A549 (cell line): Measurements from ENCODE around the gene NUDT7. TPM values are rescaled to one million over a fixed set of nuclear protein-coding genes. Genes with fewer than 3 reads are reported as not detected.

ENCODE experiments used
- ATAC-seq, 2 experiments: fragments of 200-7000 bp in 1 of 2; fragments of >200 bp in 1 of 2; cut with Nextera tagmentation in 1 of 2; cut with Tn5 transposase in 1 of 2; 3 replicates each; pipeline versions ENCODE4 v1.8.0 to v1.9.1; 2018 to 2020; ENCODE audit warnings: mild to moderate bottlenecking in 1 of 2, moderate library complexity in 1 of 2
- CTCF ChIA-PET: fragments of 300-600 bp; sonication (Branson Sonifier 250); formaldehyde crosslinking; extraction: SDS; loops from one replicate; lab custom pipeline; 2021; ENCODE audit warnings: antibody characterized with exemption, inconsistent platforms; lab: Yijun Ruan, JAX
- POLR2A ChIA-PET: fragments of 350-600 bp; formaldehyde crosslinking; extraction: SDS; loops from one replicate; lab custom pipeline; 2021; ENCODE audit warnings: antibody characterized with exemption, inconsistent platforms; lab: Yijun Ruan, JAX
- DNase-seq, 2 experiments: peaks; one replicate each; pipeline versions ENCODE4 v3.0.0 to v3.0.0-alpha.2; 2011 to 2016; ENCODE audit warnings: low read depth in 1 of 2, low spot score in 1 of 2
- FAIRE-seq: peaks from 2 replicates; lab custom pipeline; 2011; peaks lifted over from hg19 to GRCh38; lab: Jason Lieb, UNC
- H3K27ac ChIP-seq, 2 experiments: fragments of >200 bp; sonication (Bioruptor Twin); formaldehyde crosslinking; 3 replicates each; pipeline ENCODE4 v1.5.1; 2016 to 2017
- H3K4me1 ChIP-seq: fragments of >200 bp; sonication (Bioruptor Twin); formaldehyde crosslinking; 3 replicates; pipeline ENCODE4 v1.6.1; 2016
- H3K4me2 ChIP-seq: fragments of >200 bp; sonication (Bioruptor Twin); formaldehyde crosslinking; 3 replicates; pipeline ENCODE4 v1.6.1; 2016
- H3K4me3 ChIP-seq: fragments of >200 bp; sonication (Bioruptor Twin); formaldehyde crosslinking; 3 replicates; pipeline ENCODE4 v1.5.1; 2016
- H3K9me3 ChIP-seq: fragments of >200 bp; sonication (Bioruptor Twin); formaldehyde crosslinking; 3 replicates; pipeline ENCODE4 v1.6.1; 2016
- ATOH8 ChIP-seq: fragments of 250-450 bp; sonication (Bioruptor Pico); IDR thresholded peaks from 2 replicates; pipeline ENCODE4 v1.5.0; 2020; ENCODE audit warnings: low read depth, mild to moderate bottlenecking, moderate library complexity
- BCL3 ChIP-seq: fragments of >200 bp; sonication (Bioruptor Twin); formaldehyde crosslinking; IDR thresholded peaks from 3 replicates; pipeline ENCODE4 v1.6.1; 2016
- BHLHE40 ChIP-seq: IDR thresholded peaks from 2 replicates; pipeline ENCODE4 v1.6.1; 2012; ENCODE audit warnings: low read depth, low read length, inconsistent platforms
- E2F6 ChIP-seq: IDR thresholded peaks from 2 replicates; pipeline ENCODE4 v1.6.1; 2012; ENCODE audit warnings: low read depth, borderline replicate concordance
- ELK1 ChIP-seq: fragments of 150-350 bp; IDR thresholded peaks from 2 replicates; pipeline ENCODE4 v1.6.1; 2014; ENCODE audit warnings: low read depth, mild to moderate bottlenecking, low read length
- ESRRA ChIP-seq: fragments of 150-350 bp; IDR thresholded peaks from 2 replicates; pipeline ENCODE4 v1.6.1; 2014; ENCODE audit warnings: mild to moderate bottlenecking, low read length, borderline replicate concordance
- FOXS1 ChIP-seq: fragments of 250-450 bp; sonication (Bioruptor Pico); IDR thresholded peaks from 2 replicates; pipeline ENCODE4 v1.5.0; 2020; ENCODE audit warnings: mild to moderate bottlenecking, moderate library complexity
- HOXB5 ChIP-seq: fragments of 250-450 bp; sonication (Bioruptor Pico); IDR thresholded peaks from 2 replicates; pipeline ENCODE4 v1.5.0; 2020; ENCODE audit warnings: mild to moderate bottlenecking, moderate library complexity
- KDM1A ChIP-seq: fragments of 200-600 bp; sonication (generic); IDR thresholded peaks from 2 replicates; pipeline ENCODE4 v1.6.1; 2016; ENCODE audit warnings: low read depth, mild to moderate bottlenecking
- KDM5A ChIP-seq: fragments of 200-600 bp; sonication (generic); IDR thresholded peaks from 2 replicates; pipeline ENCODE4 v1.6.1; 2016; ENCODE audit warnings: antibody characterized with exemption, mild to moderate bottlenecking
- MAFK ChIP-seq: fragments of 450-650 bp; IDR thresholded peaks from 2 replicates; pipeline ENCODE4 v1.6.1; 2014; ENCODE audit not compliant: partially characterized antibody
- NPAS2 ChIP-seq: fragments of 250-450 bp; sonication (Bioruptor Pico); IDR thresholded peaks from 2 replicates; pipeline ENCODE4 v1.8.0; 2022; ENCODE audit warnings: mild to moderate bottlenecking, moderate library complexity, borderline replicate concordance
- PHF8 ChIP-seq: fragments of 200-600 bp; sonication (generic); IDR thresholded peaks from 2 replicates; pipeline ENCODE4 v1.6.1; 2016; ENCODE audit warnings: low read depth, mild to moderate bottlenecking, antibody characterized with exemption, moderate library complexity, borderline replicate concordance
- POLR2A ChIP-seq: IDR thresholded peaks from 2 replicates; pipeline ENCODE4 v1.6.1; 2012; ENCODE audit warnings: mild to moderate bottlenecking, low read length
- POLR2AphosphoS2 ChIP-seq: conservative IDR thresholded peaks from 2 replicates; pipeline ENCODE4 v1.6.1; 2012; ENCODE audit warnings: low read length, improper control_type of control experiment, inconsistent platforms
- RAD21 ChIP-seq, 2 experiments: fragments of >200 bp in 1 of 2; sonication (Bioruptor Twin) in 1 of 2; formaldehyde crosslinking in 1 of 2; IDR thresholded peaks in 1 of 2; conservative IDR thresholded peaks in 1 of 2; 2 replicates in 1 of 2; 3 replicates in 1 of 2; pipeline ENCODE4 v1.6.1; 2012 to 2018; ENCODE audit warnings: inconsistent platforms in 1 of 2
- RARB ChIP-seq: fragments of 250-450 bp; sonication (Bioruptor Pico); IDR thresholded peaks from 2 replicates; pipeline ENCODE4 v1.8.0; 2021; ENCODE audit warnings: mild to moderate bottlenecking, moderate library complexity
- RCOR1 ChIP-seq: fragments of 150-350 bp; IDR thresholded peaks from 2 replicates; pipeline ENCODE4 v1.6.1; 2014; ENCODE audit warnings: antibody characterized with exemption, low read length, low read depth
- REST ChIP-seq: fragments of 200-600 bp; sonication (generic); IDR thresholded peaks from 2 replicates; pipeline ENCODE4 v1.6.1; 2016; ENCODE audit warnings: antibody characterized with exemption, mild to moderate bottlenecking, moderate library complexity
- ZC3H11A ChIP-seq: fragments of 450-650 bp; IDR thresholded peaks from 2 replicates; pipeline ENCODE4 v1.6.1; 2014; ENCODE audit warnings: antibody characterized with exemption, mild to moderate bottlenecking
- ZFP36 ChIP-seq: fragments of 450-650 bp; IDR thresholded peaks from 2 replicates; pipeline ENCODE4 v1.6.1; 2014; ENCODE audit warnings: borderline replicate concordance; ENCODE audit not compliant: partially characterized antibody
- ZSCAN20 ChIP-seq: fragments of 250-450 bp; sonication (Bioruptor Pico); IDR thresholded peaks from 2 replicates; pipeline ENCODE4 v1.8.0; 2022; ENCODE audit warnings: mild to moderate bottlenecking, moderate library complexity
- WGBS: methylation state at CpG from one replicate; pipeline ENCODE4 v1.1.6; 2017; ENCODE audit errors: missing lambda C conversion rate; 5-methylcytosine and 5-hydroxymethylcytosine counted together
- polyA plus RNA-seq, 4 experiments: library from polyadenylated mRNA; depleted of rRNA in 3 of 4; stranded (reverse); fragments of >200 nt; fragmentation: RNase III in 1 of 4; extraction: RNeasy Plus Mini Kit Qiagen cat#74134 plus additional on column Dnase treatment in 1 of 4; gene quantifications; 2 replicates in 3 of 4; 3 replicates in 1 of 4; pipeline ENCODE4 v1.2.3, GENCODE V29; 2011 to 2017
- TF ChIP-seq, protein P1 (sequence below): fragments of 450-650 bp; IDR thresholded peaks from 2 replicates; pipeline ENCODE4 v1.6.1; 2014; ENCODE audit warnings: antibody characterized with exemption
- TF ChIP-seq, protein P2 (sequence below): fragments of 250-450 bp; sonication (Bioruptor Pico); IDR thresholded peaks from 2 replicates; pipeline ENCODE4 v1.5.0; 2021; ENCODE audit warnings: mild to moderate bottlenecking, moderate library complexity, borderline replicate concordance

The NUDT7 gene
- polyA plus RNA-seq, 2 of the 4 experiments (the other 2 are of a cell fraction) = 6.9 to 19.8 TPM

GRCh38 chr16:77682586-77682985 is 39.7 kb upstream of the NUDT7 start:
- Histone ChIP-seq H3K4me3 (no peak overlapping the region), H3K9me3 (no peaks in the 10 kb centered on the region), H3K4me2 (no peak overlapping the region), H3K27ac (no peak overlapping the region), H3K4me1 (no peaks in the 10 kb centered on the region)
- CTCF ChIA-PET = interaction anchor here (1.2 to 2.1 kb wide), 2 partner anchors 21 to 23 kb away, joined by 4 to 5 read pairs; no protein-coding TSS in a partner anchor
- TF ChIP-seq RARB (CRISPR knock-in tag) = no peak
- no peak for TF ChIP-seq BHLHE40
- TF ChIP-seq ELK1 = no peak
- no peak for TF ChIP-seq POLR2A
- TF ChIP-seq BCL3 = no peak
- TF ChIP-seq ATOH8 = no peak
- TF ChIP-seq KDM1A = no peak
- no peak for TF ChIP-seq ESRRA
- no peak for TF ChIP-seq PHF8
- TF ChIP-seq E2F6 = no peak
- TF ChIP-seq, protein P1, sequence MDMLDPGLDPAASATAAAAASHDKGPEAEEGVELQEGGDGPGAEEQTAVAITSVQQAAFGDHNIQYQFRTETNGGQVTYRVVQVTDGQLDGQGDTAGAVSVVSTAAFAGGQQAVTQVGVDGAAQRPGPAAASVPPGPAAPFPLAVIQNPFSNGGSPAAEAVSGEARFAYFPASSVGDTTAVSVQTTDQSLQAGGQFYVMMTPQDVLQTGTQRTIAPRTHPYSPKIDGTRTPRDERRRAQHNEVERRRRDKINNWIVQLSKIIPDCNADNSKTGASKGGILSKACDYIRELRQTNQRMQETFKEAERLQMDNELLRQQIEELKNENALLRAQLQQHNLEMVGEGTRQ = no peak
- no peak for TF ChIP-seq HOXB5 (CRISPR knock-in tag)
- TF ChIP-seq FOXS1 (CRISPR knock-in tag) = no peak
- no peak for TF ChIP-seq ZC3H11A
- TF ChIP-seq POLR2AphosphoS2 = no peak
- no peak for TF ChIP-seq ZFP36
- DNase-seq (no peak), FAIRE-seq (no peak), ATAC-seq (no peak)
- 44% methylated on average over 10 of the region's 10 CpGs for WGBS
- POLR2A ChIA-PET = no interaction called here

DNA sequence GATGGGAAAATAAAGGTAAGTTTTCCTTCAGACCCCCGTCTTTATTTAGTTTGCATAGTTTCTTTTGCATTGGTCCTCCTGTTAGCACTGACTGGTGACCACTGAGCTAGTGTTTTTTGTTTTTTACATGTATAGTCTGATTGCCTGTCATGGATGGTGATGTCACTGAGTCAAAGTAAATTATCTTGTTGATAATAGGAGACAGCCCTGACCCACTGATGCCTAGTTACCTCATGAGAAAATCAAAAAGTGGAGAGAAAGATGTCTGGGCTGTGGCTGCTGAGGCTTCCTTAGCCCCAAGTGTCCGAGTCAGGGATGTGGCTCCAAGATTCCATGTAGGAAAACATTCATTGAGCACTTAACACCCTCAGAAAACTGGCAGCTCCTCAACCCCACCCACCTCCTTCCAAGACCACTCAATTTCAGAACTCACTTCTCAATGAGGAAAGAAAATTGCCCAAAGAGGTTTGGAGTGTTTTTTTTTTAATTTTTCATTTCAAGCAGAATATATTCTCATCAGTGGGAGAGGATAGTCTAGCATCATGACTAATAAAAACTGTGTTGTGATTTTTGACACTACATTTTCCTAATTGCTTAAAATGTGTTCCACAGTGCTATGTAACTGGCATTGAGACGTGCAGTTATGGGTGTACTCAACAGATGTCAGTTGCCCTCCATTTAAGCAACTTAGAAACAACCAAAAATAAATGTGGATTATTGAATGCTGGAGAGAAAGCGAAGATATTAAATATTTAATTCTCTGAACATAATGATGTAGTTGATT is 38.7 kb upstream of the NUDT7 start:
- ATAC-seq (no peak), DNase-seq (no peak), FAIRE-seq (no peak)
- WGBS = 10% methylated on average over 4 of the region's 4 CpGs
- Histone ChIP-seq H3K4me2 (no peak overlapping the region), H3K27ac (no peak overlapping the region), H3K4me3 (no peak overlapping the region), H3K9me3 (no peaks in the 10 kb centered on the region), H3K4me1 (no peaks in the 10 kb centered on the region)
- ChIA-PET POLR2A (no interaction called here), CTCF (interaction anchor here (0.6 to 1.0 kb wide), 5 partner anchors 9 to 416 kb away, joined by 3 to 5 read pairs (median 3); partner anchors contain the start of gene WWOX)
- TF ChIP-seq MAFK (no peak), ZFP36 (no peak), ELK1 (no peak), ZSCAN20 (CRISPR knock-in tag) (no peak), REST (no peak), RCOR1 (no peak), RAD21 (conservative IDR thresholded peaks at IDR 0.05 in 1 of 2, IDR thresholded peaks at IDR 0.05 in 1 of 2) (no peak), POLR2A (no peak), NPAS2 (CRISPR knock-in tag) (no peak), KDM5A (no peak)
- TF ChIP-seq, protein P2, sequence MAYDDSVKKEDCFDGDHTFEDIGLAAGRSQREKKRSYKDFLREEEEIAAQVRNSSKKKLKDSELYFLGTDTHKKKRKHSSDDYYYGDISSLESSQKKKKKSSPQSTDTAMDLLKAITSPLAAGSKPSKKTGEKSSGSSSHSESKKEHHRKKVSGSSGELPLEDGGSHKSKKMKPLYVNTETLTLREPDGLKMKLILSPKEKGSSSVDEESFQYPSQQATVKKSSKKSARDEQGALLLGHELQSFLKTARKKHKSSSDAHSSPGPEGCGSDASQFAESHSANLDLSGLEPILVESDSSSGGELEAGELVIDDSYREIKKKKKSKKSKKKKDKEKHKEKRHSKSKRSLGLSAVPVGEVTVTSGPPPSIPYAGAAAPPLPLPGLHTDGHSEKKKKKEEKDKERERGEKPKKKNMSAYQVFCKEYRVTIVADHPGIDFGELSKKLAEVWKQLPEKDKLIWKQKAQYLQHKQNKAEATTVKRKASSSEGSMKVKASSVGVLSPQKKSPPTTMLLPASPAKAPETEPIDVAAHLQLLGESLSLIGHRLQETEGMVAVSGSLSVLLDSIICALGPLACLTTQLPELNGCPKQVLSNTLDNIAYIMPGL (CRISPR knock-in tag) = no peak
